Measurements from ENCODE around the gene RAB11FIP3. TPM values are rescaled to one million over a fixed set of nuclear protein-coding genes. Genes with fewer than 3 reads are reported as not detected.
"Not testable (repeated sequence)": the region's sequence is repeated elsewhere in the genome, so short reads cannot be mapped to it uniquely, and the experiment has no call there.

Gene RAB11FIP3
- total RNA-seq, 1 experiment from 2014 or later = 12.7 TPM

- Histone ChIP-seq H3K27ac (ENCODE audit: low read length) (no peak overlapping the region), H4K20me1 (ENCODE audit: low read length) (no peaks in the 10 kb centered on the region), H3K36me3 (ENCODE audit: low read depth, low read length) (no peaks in the 10 kb centered on the region), H3K9me2 (replicated peaks; ENCODE audit: low read length) (no peaks in the 10 kb centered on the region), H3K27me3 (ENCODE audit: low read length) (no peaks in the 10 kb centered on the region), H3K9ac (ENCODE audit: low read length) (no peak overlapping the region), H3K4me3 (ENCODE audit: low read length) (no peak overlapping the region), H3F3A (ENCODE audit: low read length, unreplicated experiment) (no peaks in the 10 kb centered on the region), H3K4me2 (ENCODE audit: low read length) (no peak overlapping the region), H2AFZ (ENCODE audit: low read length) (no peak overlapping the region), H3K9me3 (ENCODE audit: low read length) (no peaks in the 10 kb centered on the region), H3K79me2 (ENCODE audit: low read length) (no peaks in the 10 kb centered on the region), H3K4me1 (ENCODE audit: insufficient read depth, low read length) (no peaks in the 10 kb centered on the region)
- DNase-seq (no peak), ATAC-seq (no peak)
- POLR2A ChIA-PET (ENCODE audit: unreplicated experiment) = no interaction called here
- intact Hi-C loops (cut with micrococcal nuclease) = no loop called here
- no TSS peak for BruUV-seq (replicated peaks)
- CTCF ChIA-PET = no interaction called here
- TF ChIP-seq, protein P1, sequence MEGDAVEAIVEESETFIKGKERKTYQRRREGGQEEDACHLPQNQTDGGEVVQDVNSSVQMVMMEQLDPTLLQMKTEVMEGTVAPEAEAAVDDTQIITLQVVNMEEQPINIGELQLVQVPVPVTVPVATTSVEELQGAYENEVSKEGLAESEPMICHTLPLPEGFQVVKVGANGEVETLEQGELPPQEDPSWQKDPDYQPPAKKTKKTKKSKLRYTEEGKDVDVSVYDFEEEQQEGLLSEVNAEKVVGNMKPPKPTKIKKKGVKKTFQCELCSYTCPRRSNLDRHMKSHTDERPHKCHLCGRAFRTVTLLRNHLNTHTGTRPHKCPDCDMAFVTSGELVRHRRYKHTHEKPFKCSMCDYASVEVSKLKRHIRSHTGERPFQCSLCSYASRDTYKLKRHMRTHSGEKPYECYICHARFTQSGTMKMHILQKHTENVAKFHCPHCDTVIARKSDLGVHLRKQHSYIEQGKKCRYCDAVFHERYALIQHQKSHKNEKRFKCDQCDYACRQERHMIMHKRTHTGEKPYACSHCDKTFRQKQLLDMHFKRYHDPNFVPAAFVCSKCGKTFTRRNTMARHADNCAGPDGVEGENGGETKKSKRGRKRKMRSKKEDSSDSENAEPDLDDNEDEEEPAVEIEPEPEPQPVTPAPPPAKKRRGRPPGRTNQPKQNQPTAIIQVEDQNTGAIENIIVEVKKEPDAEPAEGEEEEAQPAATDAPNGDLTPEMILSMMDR (conservative IDR thresholded peaks at IDR 0.05; ENCODE audit: low read depth, low read length) = no peak
- no peak for TF ChIP-seq EZH2phosphoT487 (IDR thresholded peaks at IDR 0.05; ENCODE audit: borderline replicate concordance, low read length)
- no peak for TF ChIP-seq EZH2 (IDR thresholded peaks at IDR 0.05; ENCODE audit: low read length, unreplicated experiment)
Measured at GRCh38 chr16:503150-504071, 78.0 kb downstream of the RAB11FIP3 start.

GRCh38 chr16:505479-506245 is 80.2 kb downstream of the RAB11FIP3 start:
- no peaks in the 10 kb centered on the region for H3K79me2 ChIP-seq (ENCODE audit: low read length)
- no peak overlapping the region for H3K9ac ChIP-seq (ENCODE audit: low read length)
- DNase-seq = no peak
- no peak overlapping the region for H3K4me2 ChIP-seq (ENCODE audit: low read length)
- no TSS peak for BruUV-seq (replicated peaks)
- no peaks in the 10 kb centered on the region for H3K9me2 ChIP-seq (replicated peaks; ENCODE audit: low read length)
- no peaks in the 10 kb centered on the region for H3K36me3 ChIP-seq (ENCODE audit: low read depth, low read length)
- no peaks in the 10 kb centered on the region for H4K20me1 ChIP-seq (ENCODE audit: low read length)
- H3K4me3 ChIP-seq (ENCODE audit: low read length) = no peak overlapping the region
- TF ChIP-seq, protein P1 (conservative IDR thresholded peaks at IDR 0.05; ENCODE audit: low read depth, low read length) = no peak
- TF ChIP-seq EZH2 (IDR thresholded peaks at IDR 0.05; ENCODE audit: low read length, unreplicated experiment) (no peak), EZH2phosphoT487 (IDR thresholded peaks at IDR 0.05; ENCODE audit: borderline replicate concordance, low read length) (no peak)
- H3K9me3 ChIP-seq (ENCODE audit: low read length) = no peaks in the 10 kb centered on the region
- intact Hi-C loops (cut with micrococcal nuclease) = no loop called here
- no peaks in the 10 kb centered on the region for H3F3A ChIP-seq (ENCODE audit: low read length, unreplicated experiment)
- no peak overlapping the region for H3K27ac ChIP-seq (ENCODE audit: low read length)
- ATAC-seq = no peak
- no peaks in the 10 kb centered on the region for H3K27me3 ChIP-seq (ENCODE audit: low read length)
- ChIA-PET CTCF (no interaction called here), POLR2A (ENCODE audit: unreplicated experiment) (no interaction called here)
- H2AFZ ChIP-seq (ENCODE audit: low read length) = no peak overlapping the region
- no peaks in the 10 kb centered on the region for H3K4me1 ChIP-seq (ENCODE audit: insufficient read depth, low read length)

DNA sequence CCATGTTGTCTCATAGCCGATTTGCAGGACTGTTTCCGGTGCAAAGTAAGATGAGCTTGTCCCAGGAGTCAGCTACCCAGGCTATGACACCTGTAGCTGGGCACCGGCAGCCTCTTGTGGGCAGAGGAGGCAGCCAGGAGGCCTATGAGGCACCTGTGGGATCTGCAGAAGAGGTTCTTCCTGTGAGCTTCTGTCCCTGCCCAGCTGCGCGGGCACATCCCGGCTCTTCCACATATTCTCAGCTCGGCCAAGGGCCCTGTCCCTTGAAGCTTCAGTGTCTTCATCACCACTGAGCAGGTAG is 80.7 kb downstream of the RAB11FIP3 start:
- no peaks in the 10 kb centered on the region for H4K20me1 ChIP-seq (ENCODE audit: low read length)
- ATAC-seq = no peak
- POLR2A ChIA-PET (ENCODE audit: unreplicated experiment) = no interaction called here
- no peaks in the 10 kb centered on the region for H3F3A ChIP-seq (ENCODE audit: low read length, unreplicated experiment)
- intact Hi-C loops (cut with micrococcal nuclease) = no loop called here
- no peak overlapping the region for H3K9ac ChIP-seq (ENCODE audit: low read length)
- no peaks in the 10 kb centered on the region for H3K9me3 ChIP-seq (ENCODE audit: low read length)
- no peak overlapping the region for H3K4me3 ChIP-seq (ENCODE audit: low read length)
- BruUV-seq (replicated peaks) = no TSS peak
- H3K4me2 ChIP-seq (ENCODE audit: low read length) = no peak overlapping the region
- no peaks in the 10 kb centered on the region for H3K9me2 ChIP-seq (replicated peaks; ENCODE audit: low read length)
- no peaks in the 10 kb centered on the region for H3K79me2 ChIP-seq (ENCODE audit: low read length)
- TF ChIP-seq, protein P1 (conservative IDR thresholded peaks at IDR 0.05; ENCODE audit: low read depth, low read length) = no peak
- TF ChIP-seq EZH2phosphoT487 (IDR thresholded peaks at IDR 0.05; ENCODE audit: borderline replicate concordance, low read length) = no peak
- no peak for TF ChIP-seq EZH2 (IDR thresholded peaks at IDR 0.05; ENCODE audit: low read length, unreplicated experiment)
- no peak overlapping the region for H2AFZ ChIP-seq (ENCODE audit: low read length)
- H3K36me3 ChIP-seq (ENCODE audit: low read depth, low read length) = no peaks in the 10 kb centered on the region
- DNase-seq = no peak
- no peak overlapping the region for H3K27ac ChIP-seq (ENCODE audit: low read length)
- CTCF ChIA-PET = no interaction called here
- H3K27me3 ChIP-seq (ENCODE audit: low read length) = no peaks in the 10 kb centered on the region
- no peaks in the 10 kb centered on the region for H3K4me1 ChIP-seq (ENCODE audit: insufficient read depth, low read length)

GRCh38 chr16:507527-507926 is 82.1 kb downstream of the RAB11FIP3 start:
- H3K9me2 ChIP-seq (replicated peaks; ENCODE audit: low read length); H2AFZ ChIP-seq (ENCODE audit: low read length); H3K36me3 ChIP-seq (ENCODE audit: low read depth, low read length); ATAC-seq; H3K27me3 ChIP-seq (ENCODE audit: low read length); H3K79me2 ChIP-seq (ENCODE audit: low read length); H3K9ac ChIP-seq (ENCODE audit: low read length); H4K20me1 ChIP-seq (ENCODE audit: low read length); H3K4me2 ChIP-seq (ENCODE audit: low read length); intact Hi-C loops (cut with micrococcal nuclease); POLR2A ChIA-PET (ENCODE audit: unreplicated experiment); H3F3A ChIP-seq (ENCODE audit: low read length, unreplicated experiment); H3K27ac ChIP-seq (ENCODE audit: low read length); CTCF ChIA-PET; H3K4me3 ChIP-seq (ENCODE audit: low read length); H3K4me1 ChIP-seq (ENCODE audit: insufficient read depth, low read length); BruUV-seq (replicated peaks); DNase-seq; H3K9me3 ChIP-seq (ENCODE audit: low read length): not testable (repeated sequence)
